ENCODE results near the gene MAPK8IP2.
"Not testable (repeated sequence)": the region's sequence is repeated elsewhere in the genome, so short reads cannot be mapped to it uniquely, and the experiment has no call there.

Gene MAPK8IP2

DNA sequence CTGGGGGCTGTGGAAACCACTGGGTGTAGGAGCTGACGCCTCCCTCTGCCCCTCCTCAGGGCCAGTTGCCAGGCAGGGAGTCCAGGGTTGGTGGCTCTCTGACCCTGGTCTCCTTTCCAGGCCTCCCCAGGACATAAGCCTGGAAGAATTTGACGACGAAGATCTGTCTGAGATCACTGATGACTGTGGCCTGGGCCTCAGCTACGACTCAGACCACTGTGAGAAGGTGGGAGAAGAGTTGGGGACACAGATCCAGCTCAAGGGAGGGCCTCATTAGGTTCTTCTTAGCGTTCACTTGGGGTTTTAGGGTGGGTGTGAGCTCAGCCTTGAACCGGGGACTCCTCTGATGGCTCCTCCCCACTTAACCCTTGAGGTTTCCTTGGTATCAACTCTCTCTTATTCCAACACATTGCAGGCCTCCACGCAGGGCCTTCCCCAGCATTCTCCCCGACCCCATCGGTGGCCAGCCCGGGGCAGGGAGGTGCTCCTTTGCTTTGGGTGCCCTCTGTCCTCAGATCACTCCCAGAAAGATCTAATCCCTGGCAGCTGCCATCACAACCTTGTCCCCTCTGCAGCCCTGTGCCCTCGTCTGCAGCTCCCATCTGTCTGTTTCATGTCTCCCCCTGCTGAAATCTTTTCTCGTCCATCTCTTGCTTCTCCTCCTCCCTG lies 1.2 kb downstream of the MAPK8IP2 start:
- DNase-seq: no peak

DNA sequence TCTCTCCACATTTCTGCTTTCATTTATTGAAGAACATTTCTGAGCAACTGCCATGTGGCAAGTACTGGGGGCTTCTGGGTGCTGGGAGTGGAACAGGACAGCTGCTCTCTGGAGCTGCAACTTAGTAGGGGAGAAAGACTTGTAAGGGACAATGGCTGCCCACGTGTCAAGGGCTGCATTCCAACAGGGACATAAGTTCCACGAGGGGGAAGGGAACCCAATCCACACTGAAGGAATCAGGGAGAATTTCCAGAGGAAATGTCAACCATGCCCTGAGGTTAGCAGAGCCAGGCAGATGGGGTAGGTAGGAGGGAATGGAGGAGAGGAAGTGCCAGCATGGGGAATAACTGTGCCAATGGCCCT lies 1.7 kb downstream of the MAPK8IP2 start:
- DNase-seq: no peak

DNA sequence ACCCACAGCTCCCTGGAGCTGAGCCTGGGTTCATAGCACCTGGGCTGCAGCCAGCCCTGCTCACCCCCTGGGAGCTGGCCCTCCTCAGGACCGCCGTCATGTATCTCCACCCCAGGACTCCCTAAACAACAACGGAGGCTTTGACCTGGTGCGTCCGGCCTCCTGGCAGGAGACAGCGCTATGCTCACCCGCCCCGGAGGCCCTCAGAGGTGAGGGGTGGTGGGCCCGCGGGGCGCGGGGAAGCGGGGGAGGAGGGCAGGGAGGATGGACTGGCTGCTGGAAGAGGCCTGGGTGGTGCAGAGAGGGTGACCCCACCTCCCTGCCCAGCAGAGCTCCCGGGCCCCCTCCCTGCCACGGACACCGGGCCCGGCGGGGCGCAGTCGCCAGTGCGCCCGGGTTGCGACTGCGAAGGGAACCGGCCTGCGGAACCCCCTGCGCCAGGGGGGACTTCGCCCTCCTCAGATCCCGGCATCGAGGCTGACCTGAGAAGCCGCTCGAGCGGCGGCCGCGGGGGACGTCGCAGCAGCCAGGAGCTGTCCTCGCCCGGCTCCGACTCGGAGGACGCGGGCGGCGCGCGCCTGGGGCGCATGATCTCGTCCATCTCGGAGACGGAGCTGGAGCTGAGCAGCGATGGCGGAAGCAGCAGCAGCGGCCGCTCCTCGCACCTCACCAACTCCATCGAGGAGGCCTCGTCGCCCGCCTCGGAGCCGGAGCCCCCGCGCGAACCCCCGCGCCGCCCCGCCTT lies 3.1 kb downstream of the MAPK8IP2 start:
- DNase-seq: no peak

DNA sequence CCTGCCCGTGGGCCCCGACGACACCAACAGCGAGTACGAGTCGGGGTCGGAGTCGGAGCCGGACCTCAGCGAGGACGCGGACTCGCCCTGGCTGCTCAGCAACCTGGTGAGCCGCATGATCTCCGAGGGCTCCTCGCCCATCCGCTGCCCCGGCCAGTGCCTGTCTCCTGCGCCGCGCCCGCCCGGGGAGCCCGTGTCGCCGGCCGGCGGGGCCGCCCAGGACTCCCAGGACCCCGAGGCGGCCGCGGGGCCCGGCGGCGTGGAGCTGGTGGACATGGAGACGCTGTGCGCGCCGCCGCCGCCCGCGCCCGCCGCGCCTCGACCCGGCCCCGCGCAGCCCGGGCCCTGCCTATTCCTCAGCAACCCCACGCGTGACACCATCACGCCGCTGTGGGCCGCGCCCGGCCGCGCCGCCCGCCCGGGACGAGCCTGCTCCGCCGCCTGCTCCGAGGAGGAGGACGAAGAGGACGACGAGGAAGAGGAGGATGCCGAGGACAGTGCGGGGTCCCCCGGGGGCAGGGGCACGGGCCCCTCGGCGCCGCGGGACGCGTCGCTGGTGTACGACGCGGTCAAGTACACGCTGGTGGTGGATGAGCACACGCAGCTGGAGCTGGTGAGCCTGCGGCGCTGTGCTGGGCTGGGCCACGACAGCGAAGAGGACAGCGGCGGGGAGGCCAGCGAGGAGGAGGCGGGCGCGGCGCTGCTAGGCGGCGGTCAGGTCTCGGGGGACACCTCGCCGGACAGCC lies 3.8 kb downstream of the MAPK8IP2 start:
- DNase-seq: no peak

DNA sequence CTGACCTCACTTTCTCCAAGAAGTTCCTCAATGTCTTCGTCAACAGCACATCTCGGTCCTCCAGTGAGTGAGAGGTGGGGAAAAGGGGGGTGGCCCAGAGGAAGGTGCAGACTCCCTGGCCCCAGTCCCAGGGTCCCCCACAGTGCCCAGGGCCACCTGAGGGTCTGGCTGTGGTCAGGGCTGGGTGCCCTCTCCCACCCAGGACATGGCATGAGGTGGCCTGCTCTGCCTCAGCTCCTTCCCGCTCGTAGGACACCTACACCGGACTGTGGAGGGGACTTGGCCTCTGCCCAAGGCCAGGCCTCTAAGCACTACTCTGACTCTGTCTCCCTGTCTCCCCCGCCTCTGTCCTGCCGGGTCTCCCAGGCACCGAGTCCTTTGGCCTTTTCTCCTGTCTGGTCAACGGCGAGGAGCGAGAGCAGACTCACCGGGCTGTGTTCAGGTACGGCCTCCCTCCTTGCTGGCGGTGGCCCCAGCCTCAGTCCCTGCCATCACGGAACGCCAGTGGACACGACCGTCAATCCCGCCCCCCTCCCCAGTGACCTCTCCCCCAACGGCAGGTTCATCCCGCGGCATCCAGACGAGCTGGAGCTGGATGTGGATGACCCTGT lies 4.5 kb downstream of the MAPK8IP2 start:
- no peak for DNase-seq

DNA sequence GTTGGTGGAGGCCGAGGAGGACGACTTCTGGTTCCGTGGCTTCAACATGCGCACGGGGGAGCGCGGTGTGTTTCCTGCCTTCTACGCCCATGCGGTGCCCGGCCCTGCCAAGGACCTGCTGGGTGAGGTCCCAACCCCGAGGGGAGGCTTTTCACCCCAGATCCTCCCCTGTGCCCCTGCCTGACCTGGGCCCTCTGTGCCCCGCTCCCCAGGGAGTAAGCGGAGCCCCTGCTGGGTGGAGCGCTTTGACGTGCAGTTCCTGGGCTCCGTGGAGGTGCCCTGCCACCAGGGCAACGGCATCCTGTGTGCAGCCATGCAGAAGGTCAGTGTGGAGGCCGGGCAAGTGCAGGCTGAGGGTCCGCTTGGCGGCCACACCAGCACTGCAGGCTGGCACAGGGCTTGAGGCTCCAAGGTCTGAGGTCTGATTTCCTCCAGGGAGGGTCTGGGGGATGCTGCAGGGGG lies 5.1 kb downstream of the MAPK8IP2 start:
- DNase-seq: no peak

DNA sequence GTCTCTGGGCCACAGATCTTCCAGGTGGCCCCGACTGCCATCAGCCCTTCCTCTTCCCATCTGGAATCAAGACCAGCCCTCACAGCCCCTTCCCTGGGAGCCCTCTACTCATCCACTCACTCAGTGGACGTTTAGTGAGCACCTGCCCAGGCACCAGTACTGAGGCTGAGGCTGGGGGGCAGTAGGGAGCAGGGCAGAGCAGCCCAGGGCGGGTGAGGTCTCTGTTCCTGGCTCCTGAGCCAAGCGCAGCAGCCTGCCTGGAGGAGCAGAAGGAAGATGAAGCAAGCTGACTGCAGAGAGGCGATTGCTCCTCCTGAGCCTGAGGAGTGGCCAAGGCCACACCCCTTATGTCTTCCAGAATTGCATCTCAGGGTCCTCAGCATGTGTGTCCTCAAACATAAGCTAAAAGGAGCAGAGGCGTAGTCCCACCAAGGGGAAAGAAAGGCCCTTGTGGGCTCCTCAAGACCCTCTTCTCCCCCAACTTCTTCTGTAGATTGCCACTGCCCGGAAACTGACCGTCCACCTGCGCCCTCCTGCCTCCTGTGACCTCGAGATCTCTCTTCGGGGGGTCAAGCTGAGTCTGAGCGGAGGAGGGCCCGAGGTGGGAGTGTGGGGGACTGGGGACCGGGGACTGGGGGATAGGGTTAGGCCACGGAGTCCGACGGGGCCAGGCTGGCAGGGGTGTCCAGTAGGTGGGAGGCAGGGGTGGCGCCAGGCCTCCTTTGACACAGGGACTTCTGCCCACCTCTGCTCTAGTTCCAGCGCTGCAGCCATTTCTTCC lies 5.8 kb downstream of the MAPK8IP2 start:
- no peak for DNase-seq

DNA sequence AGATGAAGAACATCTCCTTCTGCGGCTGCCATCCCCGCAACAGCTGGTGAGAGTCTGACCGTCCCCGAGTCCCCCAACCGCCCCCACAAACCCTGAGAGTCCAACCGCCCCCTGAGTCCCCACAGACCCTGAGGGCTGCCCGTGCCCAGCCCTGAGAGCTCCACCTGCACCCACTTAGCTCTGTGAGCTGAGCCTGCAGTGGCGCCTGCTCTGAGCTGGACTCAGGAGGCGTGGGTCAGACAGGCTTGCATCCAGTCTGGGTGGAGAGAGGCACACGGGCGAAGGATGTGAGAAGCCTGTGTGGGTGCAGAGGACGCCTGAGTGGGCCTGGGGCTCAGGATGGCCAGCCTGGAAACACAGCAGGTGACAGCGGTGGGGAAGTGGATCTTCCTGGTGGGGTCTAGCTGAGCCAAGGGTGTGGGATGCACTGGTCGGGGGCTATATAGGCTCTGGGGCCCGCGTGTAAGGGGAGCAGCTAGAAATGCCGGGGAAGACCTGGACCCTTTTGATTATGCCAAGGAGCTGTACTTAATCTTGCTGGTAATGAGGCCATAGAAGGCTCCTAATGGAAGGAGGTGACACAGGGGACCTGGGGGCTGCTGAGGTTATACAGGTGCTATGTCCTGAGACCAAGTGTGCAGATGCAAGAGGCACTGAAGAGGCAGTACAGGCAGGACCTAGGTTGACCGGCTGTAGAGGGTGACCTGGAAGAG lies 6.5 kb downstream of the MAPK8IP2 start:
- DNase-seq: no peak

DNA sequence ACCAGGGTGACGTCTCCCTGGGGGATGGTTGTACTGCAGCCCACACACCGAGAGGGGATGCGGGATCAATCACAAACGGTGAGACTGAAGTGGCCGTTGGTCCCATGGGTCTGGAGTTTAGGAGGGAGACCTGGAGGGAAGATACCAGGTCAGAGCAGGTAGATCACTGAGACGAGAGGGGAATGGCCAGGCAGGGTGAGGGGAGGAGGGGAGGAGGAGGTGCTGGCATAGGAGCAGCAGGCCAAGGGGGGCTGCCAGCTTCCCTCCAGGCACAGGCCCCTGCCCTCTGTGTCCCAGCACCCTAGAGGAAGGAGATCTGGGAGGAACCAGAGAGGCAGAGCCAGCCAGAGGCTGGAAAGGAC lies 7.0 kb downstream of the MAPK8IP2 start:
- no peak for DNase-seq

DNA sequence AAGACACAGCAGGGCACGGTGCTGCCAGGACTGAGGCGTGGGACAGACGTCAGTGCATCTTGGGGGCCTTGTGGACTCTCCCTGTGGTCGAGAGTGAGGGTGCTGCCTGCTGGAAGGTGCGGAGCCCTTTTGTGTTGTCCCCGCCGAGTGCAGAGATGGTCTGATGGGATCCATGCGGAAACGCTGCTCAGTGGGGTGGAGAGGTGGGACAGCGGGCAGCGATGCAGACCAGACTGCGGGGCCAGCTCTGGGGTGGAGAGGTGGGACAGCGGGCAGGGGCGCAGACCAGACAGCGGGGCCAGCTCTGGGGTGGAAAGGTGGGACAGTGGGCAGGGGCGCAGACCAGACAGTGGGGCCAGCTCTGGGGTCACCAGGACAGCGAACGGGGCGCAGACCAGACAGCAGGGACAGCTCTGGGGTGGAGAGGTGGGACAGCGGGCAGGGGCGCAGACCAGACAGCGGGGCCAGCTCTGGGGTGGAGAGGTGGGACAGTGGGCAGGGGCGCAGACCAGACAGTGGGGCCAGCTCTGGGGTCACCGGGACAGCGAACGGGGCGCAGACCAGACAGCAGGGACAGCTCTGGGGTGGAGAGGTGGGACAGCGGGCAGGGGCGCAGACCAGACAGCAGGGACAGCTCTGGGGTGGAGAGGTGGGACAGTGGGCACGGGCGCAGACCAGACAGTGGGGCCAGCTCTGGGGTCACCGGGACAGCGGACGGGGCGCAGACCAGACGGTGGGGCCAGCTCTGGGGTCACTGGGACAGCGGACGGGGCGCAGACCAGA lies 7.7 kb downstream of the MAPK8IP2 start:
- not testable (repeated sequence) for DNase-seq

DNA sequence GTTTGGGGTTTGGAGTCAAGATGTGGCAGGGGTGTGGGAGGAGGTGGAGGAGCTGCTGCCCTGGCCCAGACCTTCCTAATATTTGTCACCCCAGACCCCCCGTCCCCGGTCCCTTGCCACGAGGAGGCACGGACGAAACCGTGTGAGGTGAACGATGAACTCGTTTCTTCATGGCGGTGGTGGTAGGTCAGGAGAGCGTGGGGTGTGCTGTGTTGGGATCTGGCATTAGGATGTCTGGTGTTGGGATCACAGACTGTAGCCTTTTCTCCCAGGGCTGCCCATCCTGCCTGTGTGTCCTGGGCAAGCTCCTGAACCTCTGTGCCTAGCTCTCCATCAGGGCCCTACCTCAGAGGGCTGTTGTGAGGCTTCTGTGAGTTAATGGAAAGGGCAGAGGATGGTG lies 8.4 kb downstream of the MAPK8IP2 start:
- no peak for DNase-seq

DNA sequence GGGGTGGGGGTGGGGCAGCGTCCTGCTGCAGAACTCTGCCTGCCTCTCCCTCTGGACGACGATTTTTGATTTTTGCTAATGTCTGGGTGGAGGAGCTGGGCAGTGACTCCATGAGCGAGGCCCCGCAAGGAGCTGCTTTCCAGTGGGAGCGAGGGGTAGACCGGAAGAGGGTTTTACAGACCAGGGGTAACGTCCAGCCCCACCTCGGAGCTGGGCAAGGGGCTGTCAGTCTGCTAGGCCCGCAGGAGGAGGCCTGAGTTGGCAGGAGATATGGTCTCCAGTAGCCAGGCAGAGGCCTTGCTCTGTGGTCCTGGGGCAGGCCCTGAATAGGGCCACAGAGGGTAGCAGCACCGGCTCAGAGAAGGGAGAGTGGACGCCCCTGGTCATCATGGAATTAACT lies 9.0 kb downstream of the MAPK8IP2 start:
- no peak for DNase-seq

DNA sequence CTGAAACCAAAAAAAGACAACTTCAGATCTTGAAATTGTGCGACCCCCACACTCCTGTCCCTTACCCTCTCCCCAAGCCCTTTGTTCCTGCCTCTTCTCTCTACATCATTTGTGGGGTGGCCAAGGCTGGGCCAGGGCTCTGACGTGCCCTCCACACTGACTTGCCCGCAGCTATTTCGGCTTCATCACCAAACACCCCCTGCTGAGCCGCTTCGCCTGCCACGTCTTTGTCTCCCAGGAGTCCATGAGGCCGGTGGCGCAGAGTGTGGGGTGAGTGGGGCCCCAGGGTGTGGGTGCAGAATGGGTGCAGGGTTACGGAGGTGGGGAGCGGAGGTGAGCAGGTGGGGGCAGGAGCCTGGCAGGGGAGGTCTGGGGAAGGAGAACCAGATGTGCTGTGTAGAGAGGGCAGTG lies 9.5 kb downstream of the MAPK8IP2 start:
- DNase-seq: no peak

DNA sequence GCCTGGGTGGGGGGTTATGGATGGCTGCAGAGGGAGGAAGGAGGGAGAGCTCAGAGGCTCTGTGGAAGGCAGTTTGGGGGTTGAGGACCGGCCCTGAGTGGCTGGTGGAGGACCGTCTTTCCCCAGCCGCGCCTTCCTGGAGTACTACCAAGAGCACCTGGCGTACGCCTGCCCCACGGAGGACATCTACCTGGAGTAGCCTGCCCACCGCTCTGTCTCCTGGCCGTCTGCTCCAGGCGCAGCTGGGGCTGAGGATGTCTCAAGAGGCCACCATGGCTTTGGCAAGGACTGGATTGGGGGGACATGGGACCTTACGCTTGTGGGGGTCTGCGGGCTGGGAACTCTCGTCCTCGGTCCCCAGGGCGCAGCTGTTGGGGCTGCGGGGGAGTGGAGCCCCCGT lies 10.0 kb downstream of the MAPK8IP2 start:
- no peak for DNase-seq

DNA sequence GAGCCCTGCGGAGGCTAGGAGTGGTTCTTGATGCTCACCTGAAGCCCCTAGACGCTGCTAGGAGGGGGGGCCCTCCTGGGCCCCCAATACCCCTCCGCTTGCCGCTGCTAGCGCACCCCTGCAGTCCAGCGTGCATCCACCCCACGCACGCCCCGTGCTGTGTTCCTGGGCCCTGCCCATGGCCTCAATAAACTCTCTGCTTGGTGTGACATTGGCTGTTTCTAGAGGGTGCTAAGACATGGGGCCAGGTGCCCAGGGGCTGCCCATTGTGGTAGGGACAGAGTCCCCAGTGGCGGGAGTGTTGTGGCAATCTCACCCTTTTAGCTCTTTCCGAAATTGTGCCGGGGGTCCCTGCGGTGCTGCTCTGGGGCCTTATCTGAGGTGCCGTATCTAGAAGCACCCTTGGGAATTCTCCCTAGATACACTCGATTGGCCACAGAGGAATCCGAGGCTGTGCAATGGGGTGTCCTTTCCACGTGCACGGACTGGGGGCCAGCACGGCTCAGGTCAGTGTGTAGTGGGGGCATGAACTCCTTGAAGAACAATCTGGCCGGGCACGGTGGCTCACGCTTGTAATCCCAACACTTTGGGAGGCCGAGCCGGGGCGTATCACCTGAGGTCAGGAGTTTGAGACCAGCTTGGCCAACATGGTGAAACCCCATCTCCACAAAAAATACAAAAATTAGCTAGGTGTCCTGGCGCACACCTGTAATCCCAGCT lies 10.9 kb downstream of the MAPK8IP2 start:
- no peak for DNase-seq

DNA sequence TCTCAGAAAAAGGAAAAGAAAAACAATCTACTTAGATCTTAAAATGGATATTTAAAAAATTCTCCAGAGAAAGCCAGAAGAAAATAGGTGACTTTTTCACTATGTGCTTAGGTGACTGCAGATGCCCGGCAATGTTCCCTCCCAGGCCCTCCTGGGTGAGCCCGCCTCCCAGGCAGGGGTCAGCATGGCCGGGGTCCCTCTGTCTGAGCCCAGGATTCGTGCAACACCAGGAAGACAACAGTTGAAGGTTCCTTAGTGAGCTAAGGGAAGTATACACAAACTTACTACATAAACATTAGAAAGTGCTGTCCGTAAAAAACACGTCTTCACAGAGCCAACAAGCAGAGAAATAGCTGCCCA lies 11.6 kb downstream of the MAPK8IP2 start:
- no peak for DNase-seq

DNA sequence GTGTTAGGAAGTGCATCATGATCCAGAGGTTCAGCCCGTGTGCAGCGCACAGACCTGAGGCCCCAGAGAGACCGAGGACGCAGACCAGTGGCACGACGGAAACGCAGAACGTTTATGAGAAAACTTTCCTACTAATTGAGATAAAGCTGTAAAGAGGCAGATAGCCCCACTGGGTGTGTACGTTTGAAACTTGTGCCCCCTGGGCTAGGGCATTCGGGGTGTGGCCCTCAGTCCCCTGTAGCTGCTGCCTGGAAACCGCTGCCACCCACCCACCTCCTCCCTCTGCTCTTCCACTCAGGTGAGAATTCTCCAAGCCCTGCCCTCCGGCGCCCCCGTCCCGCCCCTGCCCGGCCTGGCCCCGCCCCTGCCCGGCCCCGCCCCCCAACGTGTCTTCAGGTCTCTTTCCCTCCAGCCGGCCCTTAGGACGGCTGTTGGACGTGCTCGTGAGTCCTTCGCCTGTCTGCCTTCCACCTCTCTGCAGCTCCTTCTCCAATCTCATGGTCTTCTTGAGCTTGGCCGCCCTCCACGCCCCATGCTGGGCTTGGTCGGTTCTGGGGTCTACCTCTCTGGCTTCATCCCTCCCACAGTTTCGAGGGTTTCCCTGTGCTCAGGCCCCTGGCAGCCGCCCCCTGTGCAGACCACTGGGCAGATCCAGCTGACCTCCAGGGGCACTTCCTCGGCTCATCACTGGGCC lies 12.1 kb downstream of the MAPK8IP2 start:
- DNase-seq: no peak

DNA sequence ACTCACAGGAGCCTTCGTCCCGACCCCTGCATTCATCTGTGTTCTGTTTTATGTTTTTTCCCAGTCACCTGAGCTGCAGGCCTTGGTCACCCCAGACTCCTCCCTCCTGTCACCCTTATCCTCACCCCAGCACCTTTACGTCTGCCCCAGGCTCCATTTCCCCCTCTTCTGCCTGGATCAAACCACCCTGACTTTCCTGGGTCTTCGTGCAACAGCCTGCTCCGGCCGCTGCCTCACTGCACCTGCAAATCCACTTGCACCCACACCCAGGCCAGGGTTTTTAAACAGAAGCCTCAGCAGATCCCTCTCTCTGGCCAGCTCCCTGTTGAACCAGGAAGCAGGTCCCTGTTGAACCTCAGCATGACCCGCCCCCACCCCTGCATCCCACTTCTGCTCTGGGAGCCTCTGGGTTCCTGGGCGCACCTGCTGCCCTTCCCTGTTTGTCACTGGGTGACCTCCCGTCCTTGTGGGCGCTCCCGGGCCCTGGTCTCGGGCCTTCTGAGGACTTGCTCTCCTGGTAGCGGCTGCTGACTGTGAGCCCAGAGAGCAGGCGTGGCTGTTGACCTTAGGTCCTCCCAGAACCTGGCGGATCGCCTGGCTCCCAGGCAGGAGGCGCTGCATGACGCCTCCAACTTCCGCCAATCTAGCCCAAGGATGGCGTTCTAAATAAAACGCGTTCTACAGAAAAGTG lies 12.8 kb downstream of the MAPK8IP2 start:
- peak; percentile 37 for DNase-seq

DNA sequence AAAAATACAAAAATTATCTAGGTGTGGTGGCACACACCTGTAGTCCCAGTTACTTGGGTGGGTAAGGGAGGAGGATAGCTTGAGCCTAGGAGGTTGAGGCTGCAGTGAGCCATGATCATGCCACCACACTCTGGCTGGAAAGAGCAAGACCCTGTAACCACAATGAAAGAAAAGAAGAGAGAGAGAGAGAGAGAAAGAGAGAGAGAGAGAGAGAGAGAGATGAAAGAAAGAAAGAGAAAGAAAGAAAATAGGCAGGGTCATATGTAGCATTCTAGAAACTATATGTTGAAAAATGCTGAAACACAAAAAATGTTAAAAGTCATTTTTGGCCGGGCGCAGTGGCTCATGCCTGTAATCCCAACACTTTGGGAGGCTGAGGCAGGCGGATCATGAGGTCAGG lies 13.7 kb downstream of the MAPK8IP2 start:
- DNase-seq: not testable (repeated sequence)
